ENCODE measurements around the gene RASSF1.

Gene RASSF1

DNA sequence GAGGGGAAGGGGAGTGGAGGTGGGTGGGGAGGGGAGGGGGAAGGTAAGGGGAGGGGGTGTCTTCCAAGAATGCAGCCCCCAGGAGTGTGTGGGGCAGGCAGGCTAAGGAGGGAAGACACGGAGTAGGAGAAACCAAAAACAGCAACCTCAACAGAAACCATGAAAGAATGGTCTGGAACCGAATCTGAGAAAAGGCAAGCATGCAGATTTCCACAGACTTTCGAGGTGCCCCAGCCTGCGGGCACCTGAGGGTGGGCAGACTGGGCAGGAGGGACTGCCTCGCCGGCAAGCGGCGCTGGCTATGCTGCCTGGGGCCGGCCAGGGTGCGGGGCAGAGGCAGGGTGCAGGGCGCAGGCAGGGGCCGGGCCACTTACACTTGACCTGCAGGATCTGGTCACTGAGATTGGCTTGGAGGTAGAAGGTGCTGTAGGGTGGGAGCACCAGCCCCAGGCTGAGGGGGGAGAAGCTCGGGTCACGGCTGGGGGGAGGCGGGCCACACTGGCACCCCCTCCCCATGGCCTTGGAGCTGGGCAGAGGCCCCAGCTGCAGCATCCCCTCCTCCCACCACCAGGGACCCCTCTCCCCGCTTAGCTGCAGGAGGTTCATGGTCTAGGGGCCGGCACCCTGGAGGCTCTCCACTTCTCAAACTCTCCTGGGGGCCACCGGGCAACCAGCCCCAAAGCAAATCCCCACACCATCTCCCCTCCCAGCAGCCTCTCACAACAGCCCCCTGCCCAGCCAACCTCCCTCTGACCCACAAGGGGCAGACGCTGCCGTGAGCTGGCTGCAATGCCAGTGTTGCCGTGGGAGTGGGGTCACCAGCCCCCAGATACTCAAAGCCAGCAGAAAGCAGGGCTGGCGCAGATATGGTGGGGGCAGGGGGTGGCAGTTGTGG, 34.0 kb upstream of the RASSF1 start:
- no peak for DNase-seq (ENCODE audit: low read depth)
- H3K4me3 ChIP-seq (ENCODE audit: low read depth, low read length) = no peak overlapping the region
- TF ChIP-seq, protein P1, sequence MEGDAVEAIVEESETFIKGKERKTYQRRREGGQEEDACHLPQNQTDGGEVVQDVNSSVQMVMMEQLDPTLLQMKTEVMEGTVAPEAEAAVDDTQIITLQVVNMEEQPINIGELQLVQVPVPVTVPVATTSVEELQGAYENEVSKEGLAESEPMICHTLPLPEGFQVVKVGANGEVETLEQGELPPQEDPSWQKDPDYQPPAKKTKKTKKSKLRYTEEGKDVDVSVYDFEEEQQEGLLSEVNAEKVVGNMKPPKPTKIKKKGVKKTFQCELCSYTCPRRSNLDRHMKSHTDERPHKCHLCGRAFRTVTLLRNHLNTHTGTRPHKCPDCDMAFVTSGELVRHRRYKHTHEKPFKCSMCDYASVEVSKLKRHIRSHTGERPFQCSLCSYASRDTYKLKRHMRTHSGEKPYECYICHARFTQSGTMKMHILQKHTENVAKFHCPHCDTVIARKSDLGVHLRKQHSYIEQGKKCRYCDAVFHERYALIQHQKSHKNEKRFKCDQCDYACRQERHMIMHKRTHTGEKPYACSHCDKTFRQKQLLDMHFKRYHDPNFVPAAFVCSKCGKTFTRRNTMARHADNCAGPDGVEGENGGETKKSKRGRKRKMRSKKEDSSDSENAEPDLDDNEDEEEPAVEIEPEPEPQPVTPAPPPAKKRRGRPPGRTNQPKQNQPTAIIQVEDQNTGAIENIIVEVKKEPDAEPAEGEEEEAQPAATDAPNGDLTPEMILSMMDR (conservative IDR thresholded peaks at IDR 0.05; ENCODE audit: low read depth, low read length) = no peak

DNA sequence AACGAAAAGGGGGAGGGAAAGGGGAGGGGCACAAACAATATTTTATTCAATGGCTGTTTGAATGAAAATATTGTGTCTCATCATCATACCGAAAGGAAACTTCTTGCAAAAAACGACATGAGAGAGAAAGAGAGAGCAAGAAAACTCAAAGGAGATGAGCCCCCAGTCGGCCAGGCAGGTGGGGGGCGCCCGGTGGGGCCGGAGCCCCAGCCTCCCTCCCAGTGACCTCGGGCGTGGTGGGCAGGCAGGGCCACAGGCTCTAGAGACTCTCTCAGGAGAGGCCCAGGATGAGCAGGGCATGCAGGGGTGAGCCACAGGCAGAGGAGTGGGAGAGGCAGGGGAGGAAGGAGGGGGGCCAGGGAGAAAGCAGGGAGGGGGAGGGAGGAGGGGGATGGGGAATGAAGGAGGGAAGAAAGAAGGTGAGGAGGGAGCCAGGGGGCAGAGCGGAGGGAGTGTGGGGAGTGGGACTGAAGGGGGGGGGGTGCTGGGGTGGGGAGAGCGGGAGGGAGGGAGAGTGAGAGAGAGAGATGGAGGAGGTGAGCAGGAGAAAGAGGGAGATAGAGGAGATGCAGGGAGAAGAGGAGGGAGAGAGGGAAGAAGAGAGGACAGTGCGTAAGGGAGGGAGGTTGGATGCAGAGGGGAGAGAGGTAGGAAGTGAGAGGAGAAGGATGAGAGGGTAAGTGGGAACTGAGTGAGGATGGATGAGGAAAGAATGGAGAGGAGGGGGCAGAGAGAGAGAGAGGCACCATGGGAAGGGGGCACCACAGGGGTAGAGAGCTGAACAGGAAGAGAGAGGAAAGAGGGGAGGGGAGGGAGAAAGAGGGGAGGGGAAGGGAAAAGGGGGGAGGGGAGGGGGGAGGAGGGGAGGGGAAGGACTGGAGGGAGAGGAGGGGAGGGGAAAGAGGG, 32.8 kb upstream of the RASSF1 start:
- H3K4me3 ChIP-seq (ENCODE audit: low read depth, low read length) = no peak overlapping the region
- DNase-seq (ENCODE audit: low read depth) = no peak
- TF ChIP-seq, protein P1 (conservative IDR thresholded peaks at IDR 0.05; ENCODE audit: low read depth, low read length) = no peak

- DNase-seq (ENCODE audit: low read depth) = no peak
- no peak overlapping the region for H3K4me3 ChIP-seq (ENCODE audit: low read depth, low read length)
- TF ChIP-seq, protein P1 (conservative IDR thresholded peaks at IDR 0.05; ENCODE audit: low read depth, low read length) = no peak
Measured at GRCh38 chr3:50372349-50372748, 31.7 kb upstream of the RASSF1 start.

GRCh38 chr3:50371133-50371685, 30.6 kb upstream of the RASSF1 start:
- no peak overlapping the region for H3K4me3 ChIP-seq (ENCODE audit: low read depth, low read length)
- TF ChIP-seq, protein P1 (conservative IDR thresholded peaks at IDR 0.05; ENCODE audit: low read depth, low read length) = no peak
- DNase-seq (ENCODE audit: low read depth) = no peak

DNA sequence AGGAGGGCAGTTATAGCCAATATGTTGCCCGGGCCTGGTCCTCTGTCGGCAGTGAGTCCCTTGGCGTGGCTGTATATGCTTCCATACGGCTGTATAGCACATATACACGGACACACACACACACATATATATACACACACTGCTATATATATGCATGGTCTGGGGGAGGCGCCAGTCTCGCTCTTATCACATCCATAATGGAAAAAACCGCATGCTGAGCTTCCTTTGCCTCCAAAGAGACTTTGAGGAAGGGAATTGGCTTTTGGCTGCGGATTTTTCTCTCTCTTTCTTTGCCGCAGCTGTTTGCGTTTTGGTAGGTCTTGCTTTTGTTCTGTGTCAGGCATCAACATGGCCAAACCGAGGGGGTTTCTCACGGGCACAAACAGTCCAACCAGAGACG, 30.0 kb upstream of the RASSF1 start:
- H3K4me3 ChIP-seq (ENCODE audit: low read depth, low read length) = no peak overlapping the region
- peak; percentile 74 for DNase-seq (ENCODE audit: low read depth)
- TF ChIP-seq, protein P1 (conservative IDR thresholded peaks at IDR 0.05; ENCODE audit: low read depth, low read length) = peak; percentile 53

DNA sequence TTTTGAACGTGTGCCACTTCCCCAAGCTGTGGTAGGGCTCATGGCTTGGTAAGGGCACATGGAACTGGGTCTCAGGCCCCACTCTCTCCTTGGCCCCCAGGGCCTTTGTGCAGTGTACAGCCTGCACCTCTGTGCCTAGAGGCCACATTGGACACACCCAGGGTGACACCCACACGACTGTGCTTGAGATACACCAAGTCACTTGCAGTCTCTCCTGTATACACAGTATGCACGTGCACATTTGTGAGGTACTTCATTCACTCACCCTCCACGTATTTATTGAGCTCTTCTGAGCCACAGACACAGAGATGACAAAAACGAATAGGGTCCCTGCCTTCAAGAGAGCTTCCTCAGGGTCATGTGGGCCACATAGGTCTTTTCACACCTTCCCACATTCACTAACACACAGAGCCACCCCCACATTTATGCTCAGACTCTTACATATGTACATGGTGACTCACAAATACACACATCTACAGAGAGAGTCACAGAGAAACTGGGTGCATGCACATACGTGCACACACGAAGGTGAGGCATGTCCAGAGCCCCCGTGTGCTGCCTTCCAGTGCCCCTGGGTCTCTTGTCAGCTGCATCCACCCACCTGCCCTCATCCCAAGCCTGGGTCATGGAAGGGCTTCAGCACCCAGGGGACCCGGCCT, 28.5 kb upstream of the RASSF1 start:
- DNase-seq (ENCODE audit: low read depth) = no peak

More for the DNA sequence above, 28.5 kb upstream of the RASSF1 start:
- TF ChIP-seq, protein P1 (conservative IDR thresholded peaks at IDR 0.05; ENCODE audit: low read depth, low read length) = no peak
- H3K4me3 ChIP-seq (ENCODE audit: low read depth, low read length) = no peak overlapping the region

Data from choroid plexus epithelial cell (primary cell).